BJ (cell line): ENCODE data around the gene R3HDM4. TPM values are rescaled to one million over a fixed set of nuclear protein-coding genes. Genes with fewer than 3 reads are reported as not detected.

Source experiments
- CTCF ChIA-PET: fragments of 350-600 bp; formaldehyde crosslinking; extraction: SDS; loops from one replicate; lab custom pipeline; 2021; ENCODE audit warnings: antibody characterized with exemption, inconsistent platforms; lab: Yijun Ruan, JAX
- POLR2A ChIA-PET: fragments of 300-600 bp; sonication (Branson Sonifier 250); formaldehyde crosslinking; extraction: SDS; loops from one replicate; lab custom pipeline; 2021; ENCODE audit warnings: antibody characterized with exemption; lab: Charles Lee
- DNase-seq: peaks from one replicate; pipeline ENCODE4 v3.0.0-alpha.2; 2011; ENCODE audit warnings: low read depth
- H3K27me3 ChIP-seq: 2 replicates; pipeline ENCODE4 v1.6.0; 2011; ENCODE audit warnings: low read length; ENCODE audit not compliant: control insufficient read depth, insufficient read depth
- H3K36me3 ChIP-seq: 2 replicates; pipeline ENCODE4 v1.5.1; 2011; ENCODE audit warnings: low read length; ENCODE audit not compliant: control insufficient read depth, insufficient read depth
- H3K4me3 ChIP-seq: 2 replicates; pipeline ENCODE4 v1.5.1; 2011; ENCODE audit warnings: low read depth, mild to moderate bottlenecking, control low read depth, low read length
- polyA plus RNA-seq: library from polyadenylated mRNA; depleted of rRNA; stranded (reverse); fragments of >200 nt; gene quantifications from 2 replicates; pipeline ENCODE4 v1.2.3, GENCODE V29; 2011
- TF ChIP-seq, protein P1 (sequence below): IDR thresholded peaks from 2 replicates; pipeline ENCODE4 v1.5.1; 2011; ENCODE audit warnings: low read depth, mild to moderate bottlenecking, control low read depth, inconsistent platforms, low read length, moderate library complexity; ENCODE audit not compliant: insufficient read depth

Gene R3HDM4
- polyA plus RNA-seq, 1 experiment = 46.6 TPM

DNA sequence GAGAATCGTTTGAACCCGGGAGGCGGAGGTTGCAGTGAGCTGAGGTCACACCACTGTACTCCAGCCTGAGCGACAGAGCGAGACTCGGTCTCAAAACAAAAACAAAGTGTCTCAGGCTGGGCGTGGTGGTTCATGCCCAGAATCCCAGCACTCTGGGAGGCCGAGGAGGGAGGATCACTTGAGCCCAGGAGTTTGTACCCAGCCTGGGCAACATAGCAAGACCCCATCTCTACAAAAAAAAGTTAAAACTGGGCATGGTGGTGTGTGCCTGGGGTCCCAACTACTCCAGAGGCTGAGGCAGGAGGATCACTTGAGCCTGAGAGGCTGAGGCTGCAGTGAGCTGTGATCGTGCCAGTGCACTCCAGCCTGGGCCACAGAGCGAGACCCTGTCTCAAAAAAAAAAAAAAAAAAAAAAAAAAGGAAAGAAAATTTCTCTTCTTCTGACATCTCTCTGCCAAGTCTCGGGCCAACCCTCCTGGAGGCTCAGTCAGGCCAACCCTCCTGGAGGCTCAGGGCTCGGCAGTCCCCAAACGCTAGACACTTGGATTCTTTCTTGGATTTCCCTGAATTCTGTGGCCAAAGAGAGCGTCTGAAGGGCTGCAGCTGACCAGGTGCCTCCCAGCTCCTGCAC is 39.1 kb upstream of the R3HDM4 start:
- no peak for DNase-seq
- CTCF ChIA-PET = no interaction called here
- no peak overlapping the region for H3K4me3 ChIP-seq
- POLR2A ChIA-PET = no interaction called here
- peaks cover 13% of the 10 kb centered on the region for H3K36me3 ChIP-seq
- TF ChIP-seq, protein P1, sequence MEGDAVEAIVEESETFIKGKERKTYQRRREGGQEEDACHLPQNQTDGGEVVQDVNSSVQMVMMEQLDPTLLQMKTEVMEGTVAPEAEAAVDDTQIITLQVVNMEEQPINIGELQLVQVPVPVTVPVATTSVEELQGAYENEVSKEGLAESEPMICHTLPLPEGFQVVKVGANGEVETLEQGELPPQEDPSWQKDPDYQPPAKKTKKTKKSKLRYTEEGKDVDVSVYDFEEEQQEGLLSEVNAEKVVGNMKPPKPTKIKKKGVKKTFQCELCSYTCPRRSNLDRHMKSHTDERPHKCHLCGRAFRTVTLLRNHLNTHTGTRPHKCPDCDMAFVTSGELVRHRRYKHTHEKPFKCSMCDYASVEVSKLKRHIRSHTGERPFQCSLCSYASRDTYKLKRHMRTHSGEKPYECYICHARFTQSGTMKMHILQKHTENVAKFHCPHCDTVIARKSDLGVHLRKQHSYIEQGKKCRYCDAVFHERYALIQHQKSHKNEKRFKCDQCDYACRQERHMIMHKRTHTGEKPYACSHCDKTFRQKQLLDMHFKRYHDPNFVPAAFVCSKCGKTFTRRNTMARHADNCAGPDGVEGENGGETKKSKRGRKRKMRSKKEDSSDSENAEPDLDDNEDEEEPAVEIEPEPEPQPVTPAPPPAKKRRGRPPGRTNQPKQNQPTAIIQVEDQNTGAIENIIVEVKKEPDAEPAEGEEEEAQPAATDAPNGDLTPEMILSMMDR = no peak
- no peaks in the 10 kb centered on the region for H3K27me3 ChIP-seq

DNA sequence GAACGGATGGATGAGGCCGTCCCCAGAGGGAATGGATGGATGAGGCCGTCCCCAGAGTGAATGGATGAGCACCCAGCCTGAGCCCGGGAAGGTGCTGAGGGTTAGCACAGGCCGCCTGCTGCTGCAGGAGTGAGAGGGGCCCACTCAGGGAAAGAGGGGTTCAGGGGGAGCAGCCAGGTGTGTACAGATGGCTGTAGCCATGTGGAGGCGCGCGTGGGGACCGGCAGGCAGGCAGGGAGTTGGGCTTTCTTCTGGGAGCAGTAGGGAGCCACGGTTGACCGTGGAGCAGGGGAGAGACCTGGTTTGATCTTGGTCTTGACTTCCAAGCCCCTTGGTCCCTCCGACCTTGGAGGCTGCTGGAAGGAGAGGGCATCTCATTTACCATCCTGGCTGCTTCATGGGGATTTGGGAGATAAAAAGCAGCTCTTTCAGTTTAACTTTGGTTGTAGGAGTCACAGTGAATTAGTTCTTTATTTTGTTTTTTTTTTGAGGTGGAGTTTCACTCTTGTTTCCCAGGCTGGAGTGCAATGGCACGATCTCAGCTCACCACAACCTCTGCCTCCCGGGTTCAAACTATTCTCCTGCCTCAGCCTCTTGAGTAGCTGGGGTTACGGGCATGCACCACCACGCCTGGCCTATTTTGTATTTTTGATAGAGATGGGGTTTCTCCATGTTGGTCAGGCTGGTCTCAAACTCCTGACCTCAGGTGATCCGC is 37.5 kb upstream of the R3HDM4 start:
- CTCF ChIA-PET = no interaction called here
- TF ChIP-seq, protein P1 = no peak
- POLR2A ChIA-PET = interaction anchor here (0.6 kb wide), 1 partner anchor 12 kb away, joined by 12 read pairs; no protein-coding TSS in a partner anchor
- DNase-seq = no peak
- no peaks in the 10 kb centered on the region for H3K27me3 ChIP-seq
- H3K4me3 ChIP-seq = no peak overlapping the region
- H3K36me3 ChIP-seq = peaks cover 16% of the 10 kb centered on the region

DNA sequence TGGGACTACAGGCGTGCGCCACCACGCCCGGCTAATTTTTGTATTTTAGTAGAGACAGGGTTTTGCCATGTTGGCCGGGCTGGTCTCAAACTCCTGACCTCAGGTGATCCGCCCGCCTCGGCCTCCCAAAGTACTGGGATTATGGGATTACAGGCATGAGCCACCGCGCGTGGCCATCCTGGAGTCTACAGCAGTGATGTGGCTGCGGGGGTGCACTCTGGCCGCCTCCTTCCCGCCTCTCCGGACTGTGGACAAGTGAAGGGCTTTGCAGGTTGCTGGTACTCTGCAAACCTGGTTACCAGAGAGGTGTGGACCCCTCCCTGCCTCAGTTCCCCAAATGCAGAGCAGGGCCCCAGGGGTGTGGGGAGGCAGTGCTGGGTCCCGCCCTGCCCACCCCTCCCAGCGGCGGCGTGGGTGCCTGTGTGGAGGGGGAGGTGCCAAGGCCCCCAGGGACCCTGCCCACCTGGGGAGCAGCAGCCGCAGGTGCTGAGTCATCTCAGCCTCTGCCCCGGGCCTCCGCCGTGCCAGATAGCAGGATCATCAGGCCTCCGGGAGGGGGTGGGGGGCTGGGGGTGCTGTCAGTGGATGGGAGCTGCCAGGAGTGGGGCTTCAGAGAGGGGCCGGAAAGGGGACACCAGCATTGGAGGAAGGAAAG is 36.0 kb upstream of the R3HDM4 start:
- TF ChIP-seq, protein P1 = no peak
- no peaks in the 10 kb centered on the region for H3K27me3 ChIP-seq
- ChIA-PET POLR2A (no interaction called here), CTCF (no interaction called here)
- H3K36me3 ChIP-seq = peaks cover 18% of the 10 kb centered on the region
- H3K4me3 ChIP-seq = no peak overlapping the region
- DNase-seq = no peak

DNA sequence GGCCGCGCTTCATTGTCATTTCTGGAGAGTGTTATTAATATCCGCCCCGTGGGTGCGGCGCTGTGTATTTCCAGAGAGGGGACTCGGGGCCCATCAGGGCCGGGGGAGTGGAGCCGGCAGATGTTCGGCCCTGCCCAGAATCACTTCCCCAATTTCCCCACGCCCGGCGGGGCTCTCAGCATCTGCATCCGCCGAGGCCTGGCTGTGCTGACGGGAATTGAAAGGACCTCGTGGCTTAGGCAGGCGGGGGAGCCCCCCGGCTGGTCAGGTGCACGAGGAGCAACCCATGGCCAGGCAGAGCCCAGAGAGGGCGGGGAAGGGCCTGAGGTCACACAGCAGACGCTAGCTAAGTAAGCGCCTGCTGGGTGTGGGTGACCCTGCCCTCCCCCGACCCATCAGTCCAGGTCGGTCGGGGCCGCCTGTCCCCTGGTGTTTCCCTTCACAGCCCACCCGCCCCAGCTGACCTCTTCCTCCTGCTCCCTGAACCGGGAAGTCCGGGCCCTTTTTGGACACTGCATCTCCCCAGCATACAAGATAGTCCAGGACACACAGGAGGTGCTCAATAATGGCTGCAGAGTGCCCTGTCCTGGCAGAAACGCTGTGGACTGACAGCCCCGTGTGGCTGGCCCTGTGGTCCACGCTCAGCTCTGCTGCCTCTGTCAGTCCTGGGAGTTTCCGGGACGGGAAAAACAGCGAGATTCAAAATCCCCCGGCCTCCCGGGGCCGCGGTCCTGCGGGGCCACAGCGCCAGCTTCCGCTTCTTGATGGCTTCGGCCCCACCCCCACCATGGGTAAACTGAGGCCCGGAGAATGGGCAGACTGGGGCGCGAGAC is 34.9 kb upstream of the R3HDM4 start:
- CTCF ChIA-PET = no interaction called here
- no peak for DNase-seq
- TF ChIP-seq, protein P1 = no peak
- no peak overlapping the region for H3K4me3 ChIP-seq
- H3K36me3 ChIP-seq = peaks cover 24% of the 10 kb centered on the region
- no peaks in the 10 kb centered on the region for H3K27me3 ChIP-seq
- POLR2A ChIA-PET = no interaction called here
